SHP77 treated with DMSO at 0.1 percent for 48 hours (cell line): ENCODE data around the gene GPAT3.
"Not testable (repeated sequence)": the region's sequence is repeated elsewhere in the genome, so short reads cannot be mapped to it uniquely, and the experiment has no call there.

Experiments
- DNase-seq: peaks from one replicate; lab custom pipeline; 2025; lab: John Stamatoyannopoulos, UW

GPAT3 gene

DNA sequence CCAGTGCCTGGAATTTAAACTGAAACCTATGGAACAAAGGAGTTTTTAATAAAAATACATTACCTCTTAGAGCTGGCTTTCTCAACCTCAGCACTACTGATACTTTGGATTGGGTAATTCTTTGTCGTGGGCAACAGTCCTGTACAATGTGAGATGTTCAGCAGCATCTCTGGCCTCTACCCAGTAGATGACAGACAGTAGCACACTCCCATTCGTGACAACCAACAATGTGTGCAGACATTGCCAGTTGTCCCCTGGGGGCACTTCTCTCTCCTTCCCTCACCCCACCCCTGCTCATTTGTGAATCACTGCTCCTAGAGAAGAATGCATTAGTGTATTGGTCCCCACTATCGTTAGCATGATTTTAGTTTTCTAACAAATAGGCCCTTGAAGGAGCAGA is 16.2 kb downstream of the GPAT3 start:
- no peak for DNase-seq

- DNase-seq = no peak
Observed at GRCh38 chr4:83552924-83553323, 17.0 kb downstream of the GPAT3 start.

- no peak for DNase-seq
Observed at GRCh38 chr4:83556006-83556707, 20.2 kb downstream of the GPAT3 start.

- DNase-seq = no peak
Observed at GRCh38 chr4:83556816-83557215, 20.9 kb downstream of the GPAT3 start.

DNA sequence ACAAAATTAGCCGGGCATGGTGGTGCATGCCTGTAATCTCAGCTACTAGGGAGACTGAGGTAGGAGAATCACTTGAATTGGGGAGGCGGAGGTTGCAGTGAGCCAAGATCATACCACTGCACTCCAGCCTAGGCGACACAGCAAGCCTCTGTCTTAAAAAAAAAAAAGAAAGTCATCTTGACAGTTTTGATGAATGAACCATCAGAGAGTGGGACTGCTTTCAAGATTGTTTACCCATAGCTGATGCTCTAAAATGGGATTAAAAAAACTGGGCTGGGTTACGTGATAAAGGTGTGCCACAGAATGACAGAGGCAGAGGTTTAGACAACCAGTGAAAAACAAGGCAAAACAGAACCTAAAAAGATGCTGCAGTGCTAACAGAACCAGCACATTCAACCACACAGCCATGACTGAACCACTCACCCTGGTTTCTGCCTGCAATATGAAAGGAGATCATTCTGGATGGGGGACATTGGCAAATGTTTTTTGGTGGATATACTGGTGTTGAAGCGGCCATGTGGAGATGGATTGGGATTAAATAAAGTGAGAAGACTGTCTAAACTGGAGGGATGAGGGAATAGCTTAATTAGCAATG is 22.2 kb downstream of the GPAT3 start:
- DNase-seq = no peak

DNA sequence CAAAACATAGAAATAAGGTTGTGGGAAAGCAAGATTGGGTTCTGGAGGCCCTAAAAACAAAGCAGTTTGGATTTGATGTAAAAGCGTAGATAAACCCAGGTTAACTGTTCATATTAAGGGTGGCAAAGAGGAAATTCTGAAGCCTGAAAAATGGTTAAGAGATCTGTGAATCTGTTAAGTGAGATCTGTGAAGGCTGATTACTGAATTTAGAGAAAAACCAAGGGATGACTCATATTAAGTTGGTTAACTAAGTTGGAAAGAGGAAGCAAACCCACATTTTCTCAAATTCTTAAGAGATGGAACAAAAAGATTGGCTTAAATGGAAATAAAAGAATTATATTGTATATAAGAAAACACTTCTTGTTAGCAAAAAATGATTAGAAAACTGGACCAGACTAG is 22.8 kb downstream of the GPAT3 start:
- no peak for DNase-seq

DNA sequence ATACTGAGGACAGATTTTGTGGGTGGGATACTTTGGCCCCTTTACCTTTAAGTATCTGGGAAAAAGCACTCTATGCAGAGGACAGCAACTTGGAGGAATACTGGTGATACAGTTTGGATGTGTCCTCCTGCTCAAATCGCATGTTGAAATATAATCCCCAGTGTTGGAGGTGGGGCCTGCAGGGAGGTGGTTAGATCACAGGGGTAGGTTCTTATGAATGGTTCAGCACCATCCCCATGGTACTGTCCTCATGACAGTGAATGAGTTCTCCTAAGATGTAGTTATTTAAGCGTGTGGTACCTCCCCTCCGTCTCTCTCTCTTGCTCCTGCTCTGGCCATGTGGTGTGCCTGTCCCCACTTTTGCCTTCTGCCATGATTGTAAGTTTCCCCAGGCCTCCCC is 24.6 kb downstream of the GPAT3 start:
- DNase-seq = no peak

GRCh38 chr4:83561381-83561780 is 25.5 kb downstream of the GPAT3 start:
- no peak for DNase-seq

DNA sequence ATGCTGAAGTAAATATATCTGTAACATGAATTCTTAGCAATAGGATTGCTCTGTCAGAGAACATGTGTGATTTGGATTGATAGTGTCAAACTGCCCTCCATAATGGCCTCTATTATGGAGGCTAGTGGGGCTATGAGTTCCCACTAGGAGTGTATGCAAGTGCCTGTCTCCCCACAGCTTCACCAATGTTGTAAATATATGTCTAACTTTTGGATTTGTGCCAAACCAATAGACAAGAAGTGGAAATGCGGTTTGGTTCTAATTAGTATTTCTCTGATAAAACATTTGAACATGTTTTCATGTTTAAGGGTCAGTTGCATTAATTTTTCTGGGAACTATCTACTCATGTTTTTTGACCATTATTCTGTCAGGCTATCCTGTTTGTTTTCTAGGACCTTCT is 28.1 kb downstream of the GPAT3 start:
- DNase-seq = no peak

DNA sequence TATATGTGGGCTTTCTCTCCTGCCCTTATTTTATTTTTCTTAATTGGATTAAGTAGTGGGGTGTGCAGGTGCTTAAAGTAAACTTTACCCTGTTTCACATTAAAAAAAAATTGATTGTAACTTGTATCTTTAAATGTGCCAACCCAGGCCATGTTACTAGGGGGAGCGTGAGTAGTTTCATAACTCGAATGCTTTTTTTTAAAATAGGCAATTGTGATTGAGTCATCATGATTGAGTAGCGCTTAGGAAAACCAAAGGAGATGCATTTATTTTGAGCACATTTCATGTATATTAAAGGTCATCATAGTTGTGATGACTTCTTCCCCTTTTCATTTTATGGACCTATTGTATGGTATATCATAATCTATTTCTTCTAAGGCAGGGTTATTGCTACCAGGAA is 32.2 kb downstream of the GPAT3 start:
- no peak for DNase-seq

GRCh38 chr4:83569429-83569828 is 33.5 kb downstream of the GPAT3 start:
- no peak for DNase-seq

DNA sequence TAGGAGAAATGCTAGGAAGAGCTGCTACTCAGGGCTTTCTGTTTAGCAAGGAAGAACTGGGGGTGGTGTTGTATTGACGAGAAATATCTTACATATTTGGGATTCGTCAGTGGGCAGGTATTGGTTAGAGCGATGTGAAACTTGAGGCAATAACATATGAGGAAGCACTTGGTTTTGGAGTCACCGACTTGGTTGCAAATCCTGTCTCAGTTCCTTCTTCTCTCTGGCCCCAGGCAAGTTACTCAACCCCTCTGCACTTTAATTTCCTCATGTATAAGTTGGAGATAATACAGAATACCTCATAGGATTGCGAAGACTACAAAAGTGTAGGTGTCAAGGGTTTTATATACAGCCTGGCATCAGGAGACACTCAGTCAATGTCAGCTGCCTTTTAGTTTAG is 34.1 kb downstream of the GPAT3 start:
- DNase-seq = no peak

- DNase-seq = no peak
Observed at GRCh38 chr4:83572848-83573247, 36.9 kb downstream of the GPAT3 start.

GRCh38 chr4:83574247-83574646 is 38.3 kb downstream of the GPAT3 start:
- DNase-seq = no peak

GRCh38 chr4:83576237-83576636 is 40.3 kb downstream of the GPAT3 start:
- DNase-seq = not testable (repeated sequence)

DNA sequence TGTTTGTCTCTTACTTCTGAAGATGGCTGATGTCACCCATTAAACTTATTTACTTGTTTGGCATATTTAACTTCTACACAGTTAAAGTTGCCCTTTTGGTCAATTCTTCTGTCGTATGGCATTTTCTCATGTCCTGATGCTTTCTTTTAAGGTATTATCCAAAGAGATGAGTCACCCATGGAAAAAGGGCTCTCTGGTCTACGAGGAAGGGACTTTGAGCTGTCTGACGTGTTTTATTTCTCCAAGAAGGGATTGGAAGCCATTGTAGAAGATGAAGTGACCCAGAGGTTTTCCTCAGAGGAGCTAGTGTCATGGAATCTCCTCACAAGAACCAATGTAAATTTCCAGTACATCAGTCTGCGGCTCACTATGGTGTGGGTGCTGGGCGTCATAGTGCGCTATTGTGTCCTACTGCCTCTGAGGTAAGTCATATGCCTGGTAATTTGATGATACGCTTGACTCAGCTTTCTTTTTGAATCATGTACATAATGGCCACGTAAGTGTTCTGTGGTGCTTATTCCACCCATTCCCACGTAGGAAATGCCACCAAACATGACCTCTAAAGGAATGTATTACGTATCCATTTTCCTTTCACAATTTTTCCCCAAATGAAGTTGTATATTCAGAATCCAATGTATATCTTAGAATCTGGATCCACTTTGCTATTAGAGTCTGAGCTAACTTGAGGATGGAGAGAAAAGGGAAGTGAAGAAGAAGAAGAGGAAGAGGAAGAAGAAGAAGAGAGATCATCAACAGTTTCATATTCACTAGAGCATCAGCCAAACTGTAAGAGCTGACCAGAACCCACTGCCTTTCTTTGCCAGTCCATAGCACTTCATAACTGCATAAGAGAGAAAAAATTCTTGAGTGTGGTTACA is 45.7 kb downstream of the GPAT3 start:
- DNase-seq = no peak

- DNase-seq = peak; percentile 1
Observed at GRCh38 chr4:83582289-83582785, 46.4 kb downstream of the GPAT3 start.

GRCh38 chr4:83585982-83586508 is 50.1 kb downstream of the GPAT3 start:
- DNase-seq = no peak

DNA sequence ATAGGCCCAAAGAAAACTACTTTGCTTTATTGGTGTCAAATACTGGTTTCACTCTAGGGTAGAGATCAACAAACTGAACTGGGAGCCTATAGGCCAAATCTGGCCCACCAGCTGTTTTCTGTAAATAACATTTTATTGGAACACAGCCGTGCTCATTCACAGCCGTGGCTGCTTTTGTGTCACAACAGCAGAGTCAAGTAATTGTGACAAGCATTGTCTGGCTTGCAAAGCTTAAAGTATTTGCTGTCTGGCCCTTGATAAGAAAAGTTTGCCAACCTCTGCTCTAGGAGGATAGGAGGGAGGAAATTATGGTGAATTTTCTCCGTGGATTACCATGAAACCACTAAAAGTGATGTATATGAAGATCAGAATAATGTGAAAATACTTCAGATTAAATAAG is 53.4 kb downstream of the GPAT3 start:
- no peak for DNase-seq

DNA sequence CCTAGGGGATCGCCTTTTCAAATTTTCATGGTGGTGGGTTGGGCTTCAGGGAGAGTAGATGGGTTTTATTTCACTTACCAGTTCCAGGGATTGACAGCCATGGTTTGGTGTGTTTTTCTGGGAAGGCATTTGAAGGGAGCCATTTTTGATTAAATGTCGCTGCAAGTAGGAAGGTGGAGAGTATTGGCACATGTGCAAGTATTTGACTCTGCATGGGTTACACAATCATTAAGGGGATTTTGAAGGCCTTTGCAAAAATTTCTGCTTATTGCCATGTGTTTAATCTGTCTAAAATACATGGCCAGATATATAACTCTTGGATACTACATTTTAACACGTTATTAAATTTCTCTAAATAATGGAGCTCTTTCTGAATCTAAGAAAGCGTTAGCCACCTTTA is 55.1 kb downstream of the GPAT3 start:
- no peak for DNase-seq

DNA sequence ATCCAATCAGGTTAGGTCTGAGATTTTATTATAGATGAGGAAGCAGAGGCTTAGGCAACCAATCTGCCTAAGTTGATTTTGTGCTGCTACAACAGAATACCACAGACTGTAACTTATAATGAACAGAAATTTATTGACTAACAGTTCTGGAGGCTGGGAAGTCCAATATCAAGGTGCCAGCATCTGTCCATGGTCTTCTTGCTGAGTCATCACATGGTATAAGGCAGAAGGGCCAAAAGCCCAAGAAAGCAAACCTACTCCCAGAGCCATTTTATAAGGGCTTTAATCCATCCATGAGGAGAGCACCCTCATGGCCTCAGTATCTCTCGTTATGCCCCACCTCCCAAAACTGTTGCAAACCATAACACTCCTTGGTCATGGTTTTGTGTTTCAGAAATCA is 55.8 kb downstream of the GPAT3 start:
- no peak for DNase-seq

- DNase-seq = no peak
Observed at GRCh38 chr4:83599183-83599582, 63.3 kb downstream of the GPAT3 start.

GRCh38 chr4:83603129-83603528 is 67.2 kb downstream of the GPAT3 start:
- DNase-seq = no peak
